HepG2 (cell line): ENCODE measurements around the gene CD14. TPM values are rescaled to one million over a fixed set of nuclear protein-coding genes. Genes with fewer than 3 reads are reported as not detected.

Experiments
- ATAC-seq: fragments of 200-7000 bp; cut with Tn5 transposase; 3 replicates; pipeline ENCODE4 v1.9.1; 2020; ENCODE audit warnings: mild to moderate bottlenecking, moderate library complexity
- BruUV-seq: library from RNA; stranded (reverse); fragments of 400-500 nt; replicated peaks from 2 replicates; lab custom pipeline; 2021; lab: Mats Ljungman, UMichigan
- CTCF ChIA-PET: fragments of 300-600 bp; formaldehyde crosslinking; extraction: SDS; loops from one replicate; lab custom pipeline; 2021; ENCODE audit warnings: low total read pairs, inconsistent platforms, low intra/inter-chr PET ratio; lab: Yijun Ruan, JAX
- POLR2A ChIA-PET: fragments of 350-600 bp; sonication (Branson Sonifier 250); formaldehyde crosslinking; loops from one replicate; lab custom pipeline; 2020; ENCODE audit warnings: antibody characterized with exemption, inconsistent platforms; lab: Yijun Ruan, JAX
- DNase-seq: peaks from one replicate; pipeline ENCODE4 v3.0.0-alpha.2; 2015; ENCODE audit warnings: low spot score
- FAIRE-seq: peaks from 3 replicates; lab custom pipeline; 2011; peaks lifted over from hg19 to GRCh38; lab: Jason Lieb, UNC
- H2AFZ ChIP-seq: one replicate; pipeline ENCODE4 v1.6.1; 2011; ENCODE audit warnings: low read length, inconsistent platforms
- H3K27ac ChIP-seq: fragments of 300-600 bp; 3 replicates; pipeline ENCODE4 v1.8.0; 2011; ENCODE audit warnings: mixed run types, mild to moderate bottlenecking, mixed read lengths, low read length, inconsistent platforms; ENCODE audit not compliant: insufficient read depth; ENCODE audit errors: extremely low read length
- H3K27me3 ChIP-seq, 2 experiments: fragments of 200-600 bp in 1 of 2; 2 replicates in 1 of 2; 3 replicates in 1 of 2; pipeline versions ENCODE4 v1.6.0 to v1.8.0; 2011; ENCODE audit warnings: low read length in 2 of 2, mild to moderate bottlenecking in 2 of 2, moderate library complexity in 2 of 2, inconsistent platforms in 1 of 2; ENCODE audit not compliant: insufficient read depth in 2 of 2, control insufficient read depth in 1 of 2
- H3K36me3 ChIP-seq, 2 experiments: fragments of 200-600 bp in 1 of 2; replicated peaks in 1 of 2; 2 replicates in 1 of 2; 3 replicates in 1 of 2; pipeline versions ENCODE4 v1.5.1 to v1.8.0; 2011; ENCODE audit warnings: low read length in 2 of 2, inconsistent platforms in 1 of 2; ENCODE audit not compliant: insufficient read depth in 2 of 2, control insufficient read depth in 1 of 2
- H3K4me1 ChIP-seq: 2 replicates; pipeline ENCODE4 v1.5.1; 2012; ENCODE audit warnings: low read length, inconsistent platforms; ENCODE audit not compliant: insufficient read depth
- H3K4me2 ChIP-seq: 2 replicates; pipeline ENCODE4 v1.6.0; 2011; ENCODE audit warnings: low read depth, low read length, inconsistent platforms
- H3K4me3 ChIP-seq, 3 experiments: fragments of 200-600 bp in 1 of 3; sonication (generic), shearing (Covaris generic) in 1 of 3; replicated peaks in 1 of 3; 2 replicates each; pipeline ENCODE4 v1.5.1; 2011 to 2016; ENCODE audit warnings: low read length in 3 of 3, inconsistent platforms in 2 of 3, low read depth in 2 of 3, mild to moderate bottlenecking in 2 of 3, control low read depth in 1 of 3, mixed read lengths in 1 of 3; ENCODE audit not compliant: insufficient read depth in 1 of 3
- H3K79me2 ChIP-seq: one replicate; pipeline ENCODE4 v1.6.1; 2011; ENCODE audit warnings: low read length, inconsistent platforms; ENCODE audit not compliant: insufficient read depth
- H3K9ac ChIP-seq: 2 replicates; pipeline ENCODE4 v1.6.0; 2011; ENCODE audit warnings: mild to moderate bottlenecking, low read depth, low read length, inconsistent platforms; ENCODE audit not compliant: insufficient read depth
- H3K9me3 ChIP-seq: 2 replicates; pipeline ENCODE4 v1.5.1; 2012; ENCODE audit warnings: mild to moderate bottlenecking, low read length
- H4K20me1 ChIP-seq: 2 replicates; pipeline ENCODE4 v1.6.0; 2011; ENCODE audit warnings: inconsistent platforms, mild to moderate bottlenecking, low read length, moderate library complexity; ENCODE audit not compliant: insufficient read depth
- BORCS8-MEF2B ChIP-seq: sonication (generic); formaldehyde crosslinking; IDR thresholded peaks from 2 replicates; pipeline ENCODE4 v1.8.0; 2022; ENCODE audit warnings: mild to moderate bottlenecking, missing genetic modification reagents
- E2F2 ChIP-seq: sonication (generic); formaldehyde crosslinking; IDR thresholded peaks from 2 replicates; pipeline ENCODE4 v1.4.0; 2020; ENCODE audit warnings: missing genetic modification reagents, borderline replicate concordance
- FUBP1 ChIP-seq: sonication (generic); formaldehyde crosslinking; IDR thresholded peaks from 2 replicates; pipeline ENCODE4 v1.5.1; 2020; ENCODE audit warnings: missing genetic modification reagents, mild to moderate bottlenecking, borderline replicate concordance
- HNRNPK ChIP-seq: fragments of 200-400 bp; formaldehyde crosslinking; IDR thresholded peaks from 2 replicates; pipeline ENCODE4 v1.6.1; 2018; ENCODE audit warnings: low read length, low read depth, moderate library complexity, mild to moderate bottlenecking; ENCODE audit not compliant: poor library complexity, severe bottlenecking
- HNRNPL ChIP-seq: fragments of 200-400 bp; formaldehyde crosslinking; IDR thresholded peaks from 2 replicates; pipeline ENCODE4 v1.6.1; 2017; ENCODE audit warnings: mild to moderate bottlenecking, low read depth, low read length
- KDM2A ChIP-seq: sonication (generic); formaldehyde crosslinking; IDR thresholded peaks from 2 replicates; pipeline ENCODE4 v1.4.0; 2020; ENCODE audit warnings: low read depth, missing genetic modification reagents, borderline replicate concordance
- MZF1 ChIP-seq: sonication (generic); formaldehyde crosslinking; IDR thresholded peaks from 2 replicates; pipeline ENCODE4 v1.8.1; 2023; ENCODE audit warnings: mild to moderate bottlenecking, missing genetic modification reagents, borderline replicate concordance
- RXRB ChIP-seq: IDR thresholded peaks from 2 replicates; pipeline ENCODE4 v1.6.1; 2016; ENCODE audit warnings: borderline replicate concordance, missing genetic modification reagents, missing compliant biosample characterization
- TAF1 ChIP-seq: sonication (generic); formaldehyde crosslinking; IDR thresholded peaks from 2 replicates; pipeline ENCODE4 v1.4.0; 2020; ENCODE audit warnings: missing genetic modification reagents
- ZBTB38 ChIP-seq: sonication (generic); formaldehyde crosslinking; IDR thresholded peaks from 2 replicates; pipeline ENCODE4 v1.5.1; 2020; ENCODE audit warnings: mild to moderate bottlenecking, missing genetic modification reagents
- ZFP41 ChIP-seq: sonication (generic); formaldehyde crosslinking; IDR thresholded peaks from 2 replicates; pipeline ENCODE4 v1.4.0; 2020; ENCODE audit warnings: mild to moderate bottlenecking, missing genetic modification reagents, borderline replicate concordance
- ZNF3 ChIP-seq: IDR thresholded peaks from 2 replicates; pipeline ENCODE4 v1.7.0; 2017; ENCODE audit warnings: inconsistent platforms
- ZNF605 ChIP-seq: sonication (generic); formaldehyde crosslinking; IDR thresholded peaks from 2 replicates; pipeline ENCODE4 v1.8.0; 2022; ENCODE audit warnings: mild to moderate bottlenecking, missing genetic modification reagents
- ZNF713 ChIP-seq: sonication (generic); formaldehyde crosslinking; IDR thresholded peaks from 2 replicates; pipeline ENCODE4 v1.4.0; 2020; ENCODE audit warnings: mild to moderate bottlenecking, missing genetic modification reagents
- ZNF777 ChIP-seq: sonication (generic); formaldehyde crosslinking; IDR thresholded peaks from 2 replicates; pipeline ENCODE4 v1.4.0; 2020; ENCODE audit warnings: missing genetic modification reagents
- ZSCAN31 ChIP-seq: sonication (generic); formaldehyde crosslinking; IDR thresholded peaks from 2 replicates; pipeline ENCODE4 v1.5.0; 2020; ENCODE audit warnings: low read depth, mild to moderate bottlenecking, missing genetic modification reagents
- WGBS: methylation state at CpG from one replicate; pipeline ENCODE4 v1.1.6; 2017; ENCODE audit warnings: low lambda C conversion rate; 5-methylcytosine and 5-hydroxymethylcytosine counted together
- in situ Hi-C: cut with HindIII; loops from 2 replicates; pipeline ENCODE4 v1.10.0; 2017; ENCODE audit warnings: low pct_unique_long_range_greater_than_20kb; ENCODE audit not compliant: extremely low pct_ligation_motif_present
- intact Hi-C: fragments of 100-400 bp; cut with micrococcal nuclease; formaldehyde crosslinking; loops from one replicate; pipeline ENCODE4 v1.10.0; 2022; ENCODE audit not compliant: unreplicated experiment
- polyA plus RNA-seq, 8 experiments: library from polyadenylated mRNA; depleted of rRNA in 3 of 8; stranded (reverse) in 7 of 8; unstranded in 1 of 8; fragments of >200 nt; fragmentation: Illumina TruSeq in 4 of 8; extraction: Trizol in 4 of 8; gene quantifications; 2 replicates each; pipeline versions ENCODE4 v1.2.1 to v1.2.3, GENCODE V29; 2011 to 2016; ENCODE audit warnings: low read depth in 4 of 8, missing spikeins in 1 of 8, mixed read lengths in 1 of 8; ENCODE audit not compliant: insufficient read depth in 1 of 8
- total RNA-seq, 5 experiments: library from RNA; depleted of rRNA; stranded (reverse); fragments of >200 nt; fragmentation: Illumina TruSeq; extraction: Trizol; gene quantifications; 2 replicates each; pipeline ENCODE4 v1.2.3, GENCODE V29; 2016; ENCODE audit warnings: low read depth in 1 of 5
- TF ChIP-seq, protein P1 (sequence below): sonication (generic); formaldehyde crosslinking; IDR thresholded peaks from 2 replicates; pipeline ENCODE4 v1.8.1; 2022; ENCODE audit warnings: low read depth, mild to moderate bottlenecking, missing genetic modification reagents

The CD14 gene
- total and polyA plus RNA-seq, 2 of the 13 experiments (the other 11 are each of a cell fraction or from before 2014, with no cell fraction given) = 1.7 to 4.7 TPM

GRCh38 chr5:140632366-140633020 lies 482 bp downstream of the CD14 start (continued):
- TF ChIP-seq, protein P1, sequence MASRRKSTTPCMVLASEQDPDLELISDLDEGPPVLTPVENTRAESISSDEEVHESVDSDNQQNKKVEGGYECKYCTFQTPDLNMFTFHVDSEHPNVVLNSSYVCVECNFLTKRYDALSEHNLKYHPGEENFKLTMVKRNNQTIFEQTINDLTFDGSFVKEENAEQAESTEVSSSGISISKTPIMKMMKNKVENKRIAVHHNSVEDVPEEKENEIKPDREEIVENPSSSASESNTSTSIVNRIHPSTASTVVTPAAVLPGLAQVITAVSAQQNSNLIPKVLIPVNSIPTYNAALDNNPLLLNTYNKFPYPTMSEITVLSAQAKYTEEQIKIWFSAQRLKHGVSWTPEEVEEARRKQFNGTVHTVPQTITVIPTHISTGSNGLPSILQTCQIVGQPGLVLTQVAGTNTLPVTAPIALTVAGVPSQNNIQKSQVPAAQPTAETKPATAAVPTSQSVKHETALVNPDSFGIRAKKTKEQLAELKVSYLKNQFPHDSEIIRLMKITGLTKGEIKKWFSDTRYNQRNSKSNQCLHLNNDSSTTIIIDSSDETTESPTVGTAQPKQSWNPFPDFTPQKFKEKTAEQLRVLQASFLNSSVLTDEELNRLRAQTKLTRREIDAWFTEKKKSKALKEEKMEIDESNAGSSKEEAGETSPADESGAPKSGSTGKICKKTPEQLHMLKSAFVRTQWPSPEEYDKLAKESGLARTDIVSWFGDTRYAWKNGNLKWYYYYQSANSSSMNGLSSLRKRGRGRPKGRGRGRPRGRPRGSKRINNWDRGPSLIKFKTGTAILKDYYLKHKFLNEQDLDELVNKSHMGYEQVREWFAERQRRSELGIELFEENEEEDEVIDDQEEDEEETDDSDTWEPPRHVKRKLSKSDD (CRISPR knock-in tag) = 0 out of 2 replicates have a peak, but pooled peaks have one; percentile 46
- TF ChIP-seq FUBP1 (CRISPR knock-in tag) (no peak), ZNF605 (0 out of 2 replicates have a peak, but pooled peaks have one; percentile 22), ZBTB38 (CRISPR knock-in tag) (peak; percentile 65; the same call in 1 of the 2 replicates)

- H2AFZ ChIP-seq = no peak overlapping the region
- POLR2A ChIA-PET = interaction anchor here (1.5 kb wide), 1 partner anchor 75 kb away, joined by 3 read pairs; the partner anchor contains the start of gene SRA1
- WGBS = 96% methylated on average over 28 of the region's 36 CpGs
- H3K4me2 ChIP-seq = no peak overlapping the region
- CTCF ChIA-PET = no interaction called here
- H3K9me3 ChIP-seq = peaks cover 20% of the 10 kb centered on the region
- no peak for FAIRE-seq
- no peak overlapping the region for H3K27ac ChIP-seq
- in situ Hi-C loops = loop anchor here (5.0 kb wide), 1 partner anchor 70 kb away; the partner anchor contains the start of genes APBB3 and SLC35A4
- no peaks in the 10 kb centered on the region for H3K36me3 ChIP-seq
- ATAC-seq = no peak
- H3K9ac ChIP-seq = no peak overlapping the region
- BruUV-seq = no TSS peak
- H3K79me2 ChIP-seq = no peaks in the 10 kb centered on the region
- no peak for DNase-seq
- peaks cover 45% of the 10 kb centered on the region for H3K4me1 ChIP-seq
- no peaks in the 10 kb centered on the region for H4K20me1 ChIP-seq
- intact Hi-C loops = no loop called here
- H3K4me3 ChIP-seq = no peak overlapping the region
- no peaks in the 10 kb centered on the region for H3K27me3 ChIP-seq
- TF ChIP-seq TAF1 (no peak), BORCS8-MEF2B (CRISPR knock-in tag) (no peak), KDM2A (CRISPR knock-in tag) (no peak), E2F2 (no peak), ZNF3 (CRISPR knock-in tag) (no peak), HNRNPL (no peak), RXRB (CRISPR knock-in tag) (no peak), ZSCAN31 (CRISPR knock-in tag) (no peak), ZNF777 (CRISPR knock-in tag) (no peak), ZFP41 (CRISPR knock-in tag) (no peak), ZNF713 (CRISPR knock-in tag) (no peak), HNRNPK (no peak), MZF1 (CRISPR knock-in tag) (no peak)
Observed at GRCh38 chr5:140631831-140632365, 1.1 kb downstream of the CD14 start.
